GM12875 (cell line): ENCODE results near the gene HOATZ.

ENCODE experiments used
- H3K4me3 ChIP-seq: one replicate; pipeline ENCODE4 v1.5.1; 2011; ENCODE audit warnings: low read depth, low read length, control low read depth
- CTCF ChIP-seq: IDR thresholded peaks from 2 replicates; pipeline ENCODE4 v1.5.1; 2011; ENCODE audit warnings: low read depth, mild to moderate bottlenecking, control low read depth, inconsistent platforms, low read length, moderate library complexity, borderline replicate concordance; ENCODE audit not compliant: insufficient read depth

HOATZ gene

GRCh38 chr11:111555255-111555654, 40.7 kb downstream of the HOATZ start:
- no peak overlapping the region for H3K4me3 ChIP-seq
- TF ChIP-seq CTCF, result no peak

GRCh38 chr11:111557425-111558111, 43.0 kb downstream of the HOATZ start:
- TF ChIP-seq CTCF, result no peak
- H3K4me3 ChIP-seq, result no peak overlapping the region

- H3K4me3 ChIP-seq, result no peak overlapping the region
- no peak for TF ChIP-seq CTCF
Observed at GRCh38 chr11:111559800-111560464, 45.4 kb downstream of the HOATZ start.

- H3K4me3 ChIP-seq, result no peak overlapping the region
- no peak for TF ChIP-seq CTCF
Observed at GRCh38 chr11:111560800-111561199, 46.2 kb downstream of the HOATZ start.

GRCh38 chr11:111561306-111561705, 46.7 kb downstream of the HOATZ start:
- no peak for TF ChIP-seq CTCF
- no peak overlapping the region for H3K4me3 ChIP-seq

- no peak overlapping the region for H3K4me3 ChIP-seq
- no peak for TF ChIP-seq CTCF
Observed at GRCh38 chr11:111561791-111562325, 47.3 kb downstream of the HOATZ start.

GRCh38 chr11:111562692-111563389, 48.3 kb downstream of the HOATZ start:
- TF ChIP-seq CTCF, result no peak
- no peak overlapping the region for H3K4me3 ChIP-seq
